Smooth muscle cell of the brain vasculature (primary cell): Measurements from ENCODE around the gene NKX6-2.
"Not testable (repeated sequence)": the region's sequence is repeated elsewhere in the genome, so short reads cannot be mapped to it uniquely, and the experiment has no call there.

Experiments used
- DNase-seq: peaks from one replicate; pipeline ENCODE4 v3.0.0-alpha.2; 2012; ENCODE audit warnings: low read depth, low spot score

The NKX6-2 gene

DNA sequence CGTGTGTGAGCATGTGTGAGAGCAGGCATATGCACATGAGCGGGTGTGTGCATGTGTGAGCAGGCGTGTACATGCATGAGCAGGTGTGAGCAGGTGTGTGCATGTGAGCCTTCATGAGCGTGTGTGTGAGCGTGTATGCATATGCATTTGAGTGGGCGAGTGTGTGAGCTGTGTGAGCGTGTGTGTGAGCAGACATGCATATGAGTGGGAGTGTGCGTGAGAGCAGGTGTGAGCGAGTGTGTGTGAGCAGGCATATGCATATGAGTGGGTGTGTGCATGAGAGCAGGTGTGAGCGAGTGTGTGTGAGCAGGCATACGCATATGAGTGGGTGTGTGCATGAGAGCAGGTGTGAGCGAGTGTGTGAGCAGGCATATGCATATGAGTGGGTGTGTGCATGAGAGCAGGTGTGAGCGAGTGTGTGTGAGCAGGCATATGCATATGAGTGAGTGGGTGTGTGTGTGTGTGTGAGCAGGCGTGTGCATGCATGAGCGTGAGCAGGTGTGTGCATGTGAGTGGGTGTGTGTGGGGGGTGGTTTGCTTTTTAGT lies 30.7 kb downstream of the NKX6-2 start:
- no peak for DNase-seq

DNA sequence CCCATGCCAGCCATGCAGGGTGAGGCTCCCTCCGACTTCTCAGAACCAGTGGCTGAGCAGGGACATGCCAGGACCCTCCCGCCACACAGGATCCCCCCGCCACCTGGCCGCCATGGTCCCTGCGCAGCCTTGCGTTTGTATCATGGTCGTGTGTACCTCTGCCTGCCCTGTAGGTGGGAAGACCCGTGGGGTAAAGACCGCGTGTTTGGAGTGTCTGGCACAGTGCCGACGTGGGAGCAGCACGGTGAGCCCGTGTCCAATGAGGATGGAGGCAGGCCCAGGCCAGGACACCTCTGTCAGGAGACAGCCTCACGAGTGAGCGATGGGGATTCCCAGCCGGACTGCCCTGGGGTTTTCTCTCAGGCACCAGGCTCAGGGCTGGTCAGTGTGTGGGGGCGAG lies 31.9 kb downstream of the NKX6-2 start:
- DNase-seq, result no peak

DNA sequence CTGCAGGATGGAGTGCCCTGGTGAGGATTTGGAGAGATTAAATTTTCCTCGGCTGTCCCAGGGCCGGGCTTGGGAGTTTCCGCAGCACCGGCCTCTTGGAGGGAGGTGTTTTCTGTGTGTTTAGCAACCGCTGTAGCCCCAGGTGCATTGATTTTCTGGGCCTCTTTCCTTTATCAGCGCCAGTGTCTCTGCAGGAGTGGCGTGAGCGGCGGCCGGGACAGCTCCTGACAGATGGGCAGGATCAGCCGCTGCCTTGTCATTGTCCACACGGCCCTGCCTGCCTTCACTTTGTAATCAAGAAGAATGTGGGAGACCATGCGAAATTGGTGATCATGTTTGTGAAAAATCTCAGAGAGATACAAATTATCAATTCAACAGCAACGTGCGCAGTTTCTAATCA lies 32.4 kb downstream of the NKX6-2 start:
- DNase-seq, result no peak

DNA sequence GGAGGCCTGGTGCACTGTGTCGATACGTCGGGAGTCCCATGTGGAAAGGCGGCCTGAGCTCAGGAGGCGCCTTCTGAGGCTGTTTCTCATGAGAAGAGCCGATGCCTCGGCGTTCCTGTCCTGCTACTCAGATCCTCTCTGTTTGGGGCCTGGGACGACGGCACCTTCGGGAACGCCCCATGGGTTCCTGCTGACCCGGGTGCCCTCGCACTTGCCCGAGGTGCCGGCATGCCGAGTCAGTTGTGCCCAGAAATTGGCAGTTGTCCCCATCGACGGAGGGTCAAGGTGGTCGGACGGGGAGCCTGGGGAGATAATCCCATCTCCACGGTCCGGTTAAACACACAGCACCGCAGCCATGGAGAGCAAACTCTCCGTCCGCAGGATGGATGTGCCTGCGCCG lies 33.0 kb downstream of the NKX6-2 start:
- no peak for DNase-seq

DNA sequence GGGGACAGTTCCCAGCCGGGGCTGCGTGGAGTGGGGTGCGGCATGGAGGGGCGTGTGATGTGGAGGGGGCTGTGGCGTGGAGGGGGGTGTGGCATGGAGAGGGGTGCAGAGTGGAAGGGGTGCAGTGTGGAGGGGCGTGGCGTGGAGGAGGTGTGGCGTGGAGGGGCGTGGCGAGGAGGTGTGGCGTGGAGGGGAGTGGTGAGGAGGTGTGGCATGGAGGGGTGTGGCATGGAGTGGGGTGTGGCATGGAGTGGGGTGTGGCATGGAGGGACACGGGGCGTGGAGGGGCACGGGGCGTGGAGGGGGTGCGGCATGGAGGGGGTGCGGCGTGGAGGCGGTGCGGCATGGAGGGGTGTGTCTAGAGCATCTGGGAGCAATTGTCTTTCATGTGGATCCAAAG lies 33.6 kb downstream of the NKX6-2 start:
- no peak for DNase-seq

DNA sequence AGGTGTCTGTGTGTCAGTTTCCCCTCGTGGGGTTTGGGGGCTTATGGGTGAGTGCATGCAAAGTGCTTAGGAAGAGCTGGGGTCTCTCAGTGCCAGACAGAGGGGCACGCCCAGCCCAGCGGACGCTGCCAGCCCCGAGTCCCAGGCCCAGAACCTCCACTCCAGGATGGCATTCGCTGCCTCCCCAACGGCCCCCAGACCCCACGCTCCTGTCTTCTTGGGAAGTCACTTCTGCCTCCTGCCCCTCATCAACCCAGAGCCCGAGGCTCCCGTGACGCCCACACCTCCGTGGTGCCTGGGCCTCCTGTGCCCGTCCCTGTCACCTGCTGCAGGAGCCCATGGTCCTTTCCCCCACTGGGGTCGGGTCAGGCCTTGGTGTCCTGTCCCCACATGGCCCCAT lies 35.0 kb downstream of the NKX6-2 start:
- no peak for DNase-seq

DNA sequence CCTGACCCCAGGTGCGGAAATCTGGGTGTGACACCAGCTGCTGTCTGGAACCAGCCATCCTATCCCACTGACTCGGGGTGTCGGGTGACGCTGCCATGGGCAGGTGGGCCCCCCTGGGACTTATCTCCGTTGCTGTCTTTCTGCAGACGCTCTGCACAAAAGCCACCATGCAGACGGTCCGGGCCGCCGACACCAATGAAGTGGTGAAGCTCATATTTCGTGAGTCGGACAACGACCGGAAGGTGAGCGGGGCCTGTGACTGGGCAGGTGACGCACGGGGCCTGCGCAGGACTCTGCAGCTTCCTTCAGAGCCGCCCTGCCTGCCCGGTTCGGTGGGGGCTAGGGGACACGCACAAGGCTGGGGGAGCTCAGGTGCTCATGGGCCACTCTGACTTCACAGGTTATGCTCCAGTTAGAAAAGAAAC lies 36.6 kb downstream of the NKX6-2 start:
- no peak for DNase-seq

DNA sequence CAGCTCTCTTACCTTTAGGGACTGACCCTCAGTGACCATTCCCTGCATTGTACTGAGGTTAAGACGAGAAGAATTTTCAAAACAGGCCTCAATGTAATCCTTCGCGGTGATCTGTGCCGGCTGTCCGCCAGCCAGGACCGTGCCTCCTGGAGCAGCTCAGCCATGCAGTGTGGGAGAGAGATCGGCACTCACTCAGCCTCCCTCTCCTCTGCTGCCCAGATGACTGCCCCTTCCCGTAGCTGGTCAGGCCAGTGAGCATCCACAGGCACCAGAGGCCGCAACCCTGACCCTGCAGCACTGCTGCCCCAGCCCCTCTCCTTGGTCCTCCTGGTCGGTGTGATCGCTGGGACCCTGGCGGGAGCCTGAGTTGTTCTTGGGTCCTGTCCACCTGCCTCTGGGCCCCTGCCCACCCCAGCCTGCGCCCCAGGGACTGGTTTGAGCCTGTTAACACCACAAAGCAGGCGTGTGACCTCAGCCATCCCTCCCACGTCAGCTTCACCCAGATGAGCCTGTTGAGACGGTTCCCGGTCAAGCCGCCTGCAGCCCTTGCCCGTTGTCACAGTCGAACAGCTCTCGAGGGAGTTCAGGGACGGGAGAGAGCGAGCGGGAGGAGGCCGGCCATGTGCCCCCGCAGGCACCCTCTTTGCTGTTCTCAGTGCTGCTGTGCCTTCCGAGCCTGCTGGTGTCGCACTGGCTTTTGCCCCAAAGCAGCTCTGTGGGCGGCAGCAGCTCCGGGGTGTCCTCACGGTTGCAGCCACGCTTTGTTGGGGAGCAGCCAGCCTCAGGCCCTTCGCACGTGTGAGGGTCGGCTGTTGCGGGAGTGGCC lies 37.2 kb downstream of the NKX6-2 start:
- DNase-seq, result no peak

DNA sequence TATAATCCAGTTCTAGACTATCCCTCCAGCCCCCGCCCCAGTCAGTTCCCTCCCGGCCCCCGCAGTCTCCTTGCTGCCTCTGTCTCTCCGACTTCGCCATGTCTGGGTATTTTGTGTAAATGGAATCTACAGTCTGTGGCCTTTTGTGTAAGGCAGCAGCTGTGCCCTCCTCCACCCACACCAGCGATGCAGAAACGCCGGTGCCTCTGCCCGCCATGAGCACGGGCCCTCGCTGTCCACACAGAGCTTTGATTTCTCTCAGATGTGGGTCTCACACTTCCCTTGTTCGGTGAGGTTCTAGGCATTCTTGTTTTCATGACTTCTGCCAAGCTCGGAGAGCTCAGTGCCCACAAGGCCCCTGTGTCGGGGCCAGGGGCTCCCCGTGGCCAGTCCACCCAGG lies 37.8 kb downstream of the NKX6-2 start:
- DNase-seq, result no peak

DNA sequence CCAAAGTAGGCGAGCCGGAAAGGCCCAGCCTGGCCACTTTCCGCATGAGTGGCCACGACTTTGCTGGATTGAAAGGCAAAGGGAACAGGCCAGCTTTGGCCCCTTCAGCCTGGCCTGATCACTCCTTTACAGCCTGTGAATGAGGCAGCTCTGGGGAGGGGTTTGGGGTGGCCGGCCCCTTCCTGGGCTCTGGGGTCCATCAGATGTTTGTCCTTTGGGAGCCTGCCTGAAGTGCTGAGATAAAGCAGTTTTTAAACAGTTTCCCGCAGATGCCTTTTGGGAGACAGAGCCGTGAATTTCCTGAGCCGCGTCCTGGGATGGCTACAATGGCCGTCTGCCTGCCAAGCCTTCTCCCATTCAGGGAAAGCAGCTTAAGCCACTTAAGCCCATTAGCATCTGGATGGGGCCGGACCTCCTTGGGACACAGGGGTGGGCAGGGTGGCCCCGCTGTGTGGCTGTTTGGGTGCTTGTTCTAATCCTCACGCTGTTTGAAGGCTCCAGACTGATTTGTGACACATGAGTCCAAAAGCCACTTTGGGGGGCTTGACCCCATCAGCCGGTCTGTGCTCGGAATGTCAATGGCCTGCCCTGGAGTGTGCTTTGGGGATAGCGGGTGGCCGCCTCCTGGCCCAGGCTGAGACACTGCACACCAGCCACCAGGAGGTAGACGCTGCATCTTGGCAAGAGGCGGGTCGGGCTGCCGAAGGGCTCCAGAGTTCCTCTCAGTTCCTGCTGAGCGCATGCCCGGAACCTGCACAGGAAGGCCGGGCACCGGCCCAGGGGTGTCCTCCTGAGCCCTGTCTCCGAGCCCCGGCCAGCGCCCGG lies 38.9 kb downstream of the NKX6-2 start:
- no peak for DNase-seq

DNA sequence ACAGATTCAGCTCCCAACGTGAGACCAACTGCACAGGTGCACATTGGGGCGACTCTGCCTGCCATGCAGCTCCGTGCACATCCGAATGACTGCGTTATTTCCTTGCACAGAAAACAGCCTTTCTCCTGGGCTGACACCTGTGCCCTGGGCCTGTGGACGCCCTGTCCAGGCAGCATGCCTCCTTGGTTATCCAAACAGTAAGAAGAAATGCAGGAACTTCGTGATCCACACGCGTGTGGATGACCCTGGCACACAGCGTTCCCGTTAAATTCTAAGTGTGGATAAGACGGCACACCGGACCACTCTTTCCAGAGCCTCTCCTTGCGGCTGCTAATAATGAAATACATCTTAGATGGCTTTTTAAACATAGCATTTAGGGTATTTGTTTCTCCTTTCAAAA lies 39.6 kb downstream of the NKX6-2 start:
- no peak for DNase-seq

DNA sequence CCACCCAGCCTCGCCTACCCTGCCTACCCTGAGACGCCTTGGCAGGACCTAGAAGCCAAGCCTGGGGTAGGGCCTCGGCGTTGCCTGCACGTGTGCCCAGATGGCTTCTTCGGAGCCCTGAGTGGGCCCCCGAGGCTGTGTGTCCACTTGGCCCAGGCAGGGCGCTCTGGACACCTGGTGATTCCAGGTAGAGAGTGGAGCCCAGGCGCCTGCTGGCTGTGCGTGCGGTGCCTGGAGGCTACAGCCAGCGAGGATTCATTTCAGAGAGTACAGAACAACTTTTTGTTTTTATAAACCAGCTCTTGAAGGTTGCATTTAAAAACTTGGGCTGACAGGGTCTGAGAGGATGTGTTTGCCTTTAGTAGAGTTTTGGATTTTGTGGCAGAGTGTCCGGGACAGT lies 40.0 kb downstream of the NKX6-2 start:
- no peak for DNase-seq

DNA sequence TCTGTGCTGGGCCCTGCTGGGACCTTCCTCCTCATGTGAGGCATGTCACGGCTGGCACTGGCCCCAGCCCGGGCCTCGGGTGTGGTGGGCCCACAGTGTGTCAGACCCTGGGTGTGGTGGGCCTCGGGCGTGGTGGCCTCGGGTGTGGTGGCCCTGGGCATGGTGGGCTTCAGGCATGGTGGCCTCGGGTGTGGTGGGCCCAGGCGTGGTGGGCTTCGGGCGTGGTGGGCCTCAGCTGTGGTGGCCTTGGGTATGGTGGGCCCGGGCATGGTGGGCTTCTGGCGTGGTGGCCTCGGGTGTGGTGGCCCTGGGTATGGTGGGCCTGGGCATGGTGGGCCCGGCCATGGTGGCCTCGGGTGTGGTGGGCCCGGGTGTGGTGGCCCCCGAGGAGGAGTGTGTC lies 40.4 kb downstream of the NKX6-2 start:
- DNase-seq, result no peak

DNA sequence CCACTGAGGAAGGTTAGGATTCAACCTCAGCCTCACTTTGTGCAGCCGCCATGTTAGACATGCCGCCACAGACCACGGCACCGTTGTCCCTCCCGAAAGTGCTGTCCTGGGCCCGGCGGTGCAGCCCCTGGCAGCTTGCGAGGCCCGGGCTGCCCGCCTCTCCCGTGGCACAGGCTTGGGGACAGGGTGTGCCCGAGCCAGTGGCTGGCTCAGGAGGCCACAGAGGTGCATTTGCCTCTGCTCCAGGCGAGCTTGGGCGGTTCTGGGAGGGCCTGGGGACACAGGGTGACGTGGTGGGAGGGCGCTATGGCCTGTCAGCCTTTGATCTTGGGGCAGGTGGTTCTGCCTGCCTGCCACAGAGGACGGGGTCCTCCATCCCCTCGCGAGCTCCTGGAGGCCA lies 41.1 kb downstream of the NKX6-2 start:
- no peak for DNase-seq

DNA sequence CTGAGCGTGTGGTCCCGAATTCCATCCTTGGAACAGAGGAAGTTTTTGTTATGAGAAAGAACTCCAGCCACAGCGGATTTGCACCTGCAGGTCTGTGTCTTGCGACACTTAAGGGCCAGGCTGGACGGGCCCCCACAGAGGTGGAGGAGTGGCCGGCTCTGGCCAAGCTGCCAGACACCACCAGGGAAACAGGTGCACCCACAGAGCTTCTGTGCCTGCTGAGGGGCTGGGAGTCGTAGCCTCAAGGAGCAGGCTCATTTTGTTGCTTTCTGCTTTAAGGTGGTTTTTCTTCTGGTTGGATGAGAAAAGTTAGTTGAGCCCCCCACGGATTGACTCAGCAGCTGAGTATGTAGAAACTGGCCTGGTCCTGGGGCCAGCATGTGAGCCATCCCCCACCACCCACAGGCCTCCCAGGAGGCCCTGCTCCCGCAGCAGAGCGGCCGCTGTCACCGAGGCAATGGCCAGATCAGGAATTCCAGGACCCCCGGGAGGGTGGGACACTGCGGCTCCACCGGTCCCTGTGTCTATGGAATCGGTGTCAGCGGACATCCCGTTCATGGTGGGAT lies 41.9 kb downstream of the NKX6-2 start:
- no peak for DNase-seq

DNA sequence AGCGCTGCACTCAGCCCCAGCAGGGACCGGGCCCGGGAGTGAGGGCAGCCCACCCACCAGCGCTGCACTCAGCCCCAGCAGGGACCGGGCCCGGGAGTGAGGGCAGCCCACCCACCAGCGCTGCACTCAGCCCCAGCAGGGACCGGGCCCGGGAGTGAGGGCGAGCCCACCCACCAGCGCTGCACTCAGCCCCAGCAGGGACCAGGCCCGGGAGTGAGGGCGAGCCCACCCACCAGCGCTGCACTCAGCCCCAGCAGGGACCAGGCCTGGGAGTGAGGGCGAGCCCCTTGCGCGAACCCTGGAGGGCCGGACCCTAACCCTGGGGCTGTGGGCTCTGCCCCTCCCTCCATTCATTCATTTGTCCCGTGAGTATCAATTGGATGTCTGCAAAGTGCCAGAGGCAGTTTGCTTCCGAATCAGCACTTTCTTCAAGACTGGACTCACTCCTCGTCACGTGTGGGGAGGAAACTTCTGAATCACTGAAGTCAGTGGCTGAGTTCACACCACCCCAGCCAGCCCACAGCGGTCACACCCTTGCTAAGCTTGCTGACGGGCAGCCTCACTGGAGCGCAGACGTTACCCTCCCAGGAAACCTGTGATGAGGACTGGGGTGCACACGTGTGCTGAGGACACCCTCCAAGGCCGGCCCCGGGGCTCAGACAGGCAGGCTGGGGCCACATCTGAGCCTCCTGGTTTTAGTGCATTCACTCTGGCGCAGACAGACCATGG lies 42.6 kb downstream of the NKX6-2 start:
- not testable (repeated sequence) for DNase-seq

DNA sequence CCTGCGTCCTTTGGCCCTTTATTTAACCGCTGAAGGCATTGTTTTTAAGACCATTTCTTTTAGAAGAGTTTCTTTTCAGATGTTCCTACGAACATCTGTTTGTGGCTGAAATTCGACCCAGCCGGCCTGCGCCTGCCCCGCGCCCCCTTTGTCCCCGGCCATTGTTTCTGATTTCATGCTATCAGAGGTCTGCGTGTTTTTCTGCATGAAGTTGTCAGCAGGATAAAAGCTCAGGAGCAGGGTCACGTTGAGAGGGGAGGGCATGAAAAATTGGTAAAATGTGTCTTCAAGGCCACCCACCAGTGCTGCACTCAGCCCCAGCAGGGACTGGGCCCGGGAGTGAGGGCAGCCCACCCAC lies 43.1 kb downstream of the NKX6-2 start:
- DNase-seq, result no peak

DNA sequence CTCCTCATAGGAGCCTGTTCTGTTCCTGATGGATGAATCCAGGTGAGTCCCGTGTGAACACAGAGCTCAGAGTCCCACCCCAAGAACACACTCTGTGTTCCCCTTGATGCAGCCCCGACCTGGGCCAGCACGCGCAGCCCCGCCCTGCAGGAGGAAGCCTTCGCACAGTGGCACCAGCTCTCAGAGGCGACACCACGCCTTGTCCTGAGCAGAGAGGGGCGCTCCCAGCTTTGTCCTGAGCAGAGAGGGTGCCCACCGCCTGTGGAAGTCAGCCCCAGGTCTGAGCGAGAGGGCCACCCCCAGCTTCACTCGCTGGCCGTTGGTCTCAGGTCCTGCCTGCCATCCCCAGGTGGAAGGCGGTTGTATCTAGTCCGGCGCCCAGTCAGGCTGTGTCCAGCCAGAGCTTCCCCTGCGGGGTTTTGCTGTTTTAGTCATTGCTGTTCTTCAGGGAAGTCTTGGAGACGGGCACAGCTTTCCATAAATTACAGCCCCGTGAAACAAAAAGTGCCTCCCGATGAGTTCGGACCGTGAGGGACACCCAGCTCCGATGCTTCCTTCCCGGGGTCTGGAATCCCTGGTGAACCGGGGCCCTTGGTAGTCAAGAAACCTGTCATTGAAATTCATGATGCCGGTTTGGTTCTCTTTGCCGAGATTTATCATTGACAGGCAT lies 43.6 kb downstream of the NKX6-2 start:
- DNase-seq, result no peak

DNA sequence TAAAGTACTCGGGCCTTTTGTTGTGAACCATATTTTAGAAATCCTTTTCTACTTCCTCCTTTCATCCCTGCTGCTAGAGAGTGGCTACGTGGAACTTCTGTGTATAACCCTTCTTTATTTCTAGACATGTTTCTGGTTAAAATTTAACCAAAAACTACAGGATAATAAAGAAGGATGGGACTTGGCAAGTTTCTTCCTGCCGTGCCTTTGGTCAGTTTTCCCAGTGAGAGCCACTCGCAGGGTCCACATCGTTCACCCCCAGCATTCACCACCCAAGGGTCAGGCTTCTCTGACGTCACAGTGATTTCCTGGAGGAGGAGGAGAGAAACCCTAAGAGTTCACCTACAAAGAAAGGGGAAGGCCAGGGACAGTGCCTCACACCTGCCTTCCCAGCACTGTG lies 45.4 kb downstream of the NKX6-2 start:
- no peak for DNase-seq

DNA sequence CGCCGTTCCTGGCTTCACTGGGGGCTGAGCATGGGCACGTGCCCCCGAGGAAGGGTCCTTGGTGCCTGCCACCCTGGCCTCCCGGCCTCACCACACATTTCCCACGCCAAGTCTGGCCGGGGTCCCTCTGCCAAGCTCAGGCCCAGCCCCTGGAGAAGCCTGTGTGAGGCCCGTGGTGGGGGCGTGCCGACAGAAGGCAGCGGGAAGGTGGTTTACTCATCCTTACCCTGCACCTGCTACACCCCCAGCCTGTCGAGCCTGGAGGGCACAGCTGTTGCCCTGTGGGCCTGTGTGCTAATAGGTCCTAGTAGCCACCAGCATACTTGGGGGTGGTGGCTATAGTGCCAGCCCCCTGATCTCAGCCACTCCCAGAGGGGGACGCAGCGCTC lies 46.7 kb downstream of the NKX6-2 start:
- no peak for DNase-seq
